Measurements from ENCODE around the gene RXFP4. TPM values are rescaled to one million over a fixed set of nuclear protein-coding genes. Genes with fewer than 3 reads are reported as not detected.

RXFP4 gene
- total RNA-seq, 1 donor from 2014 or later: not detected

- no peak for DNase-seq (ENCODE audit: low spot score)
- H3K9me3 Mint-ChIP-seq (ENCODE audit: low read depth): no peaks in the 10 kb centered on the region
- H3K27ac Mint-ChIP-seq (ENCODE audit: unreplicated experiment): peak overlapping the region; percentile 49
- TF ChIP-seq CTCF (IDR thresholded peaks at IDR 0.05): no peak
- peaks cover 60% of the 10 kb centered on the region for H3K4me1 Mint-ChIP-seq (ENCODE audit: low read depth)
- H3K36me3 Mint-ChIP-seq (ENCODE audit: low read depth): peaks cover 40% of the 10 kb centered on the region
- no peaks in the 10 kb centered on the region for H3K27me3 Mint-ChIP-seq (ENCODE audit: low read depth)
- no peak overlapping the region for H3K4me3 Mint-ChIP-seq (ENCODE audit: unreplicated experiment)
Measured at GRCh38 chr1:155968051-155968400, 26.6 kb downstream of the RXFP4 start.

- H3K36me3 Mint-ChIP-seq (ENCODE audit: low read depth): peaks cover 43% of the 10 kb centered on the region
Measured at GRCh38 chr1:155968670-155969069, 27.2 kb downstream of the RXFP4 start.

GRCh38 chr1:155969377-155969791, 27.9 kb downstream of the RXFP4 start:
- TF ChIP-seq CTCF (IDR thresholded peaks at IDR 0.05): no peak
- DNase-seq (ENCODE audit: low spot score): no peak
- no peaks in the 10 kb centered on the region for H3K9me3 Mint-ChIP-seq (ENCODE audit: low read depth)
- H3K27me3 Mint-ChIP-seq (ENCODE audit: low read depth): no peaks in the 10 kb centered on the region
- H3K4me1 Mint-ChIP-seq (ENCODE audit: low read depth): peaks cover 69% of the 10 kb centered on the region
- no peak overlapping the region for H3K4me3 Mint-ChIP-seq (ENCODE audit: unreplicated experiment)
- H3K27ac Mint-ChIP-seq (ENCODE audit: unreplicated experiment): peak overlapping the region; percentile 76
- H3K36me3 Mint-ChIP-seq (ENCODE audit: low read depth): peaks cover 39% of the 10 kb centered on the region

More at GRCh38 chr1:155968670-155969069, 27.2 kb downstream of the RXFP4 start:
- no peak for DNase-seq (ENCODE audit: low spot score)
- no peak for TF ChIP-seq CTCF (IDR thresholded peaks at IDR 0.05)
- no peaks in the 10 kb centered on the region for H3K9me3 Mint-ChIP-seq (ENCODE audit: low read depth)
- peaks cover 66% of the 10 kb centered on the region for H3K4me1 Mint-ChIP-seq (ENCODE audit: low read depth)
- peak overlapping the region; percentile 76 for H3K27ac Mint-ChIP-seq (ENCODE audit: unreplicated experiment)
- peak overlapping the region; percentile 44 for H3K4me3 Mint-ChIP-seq (ENCODE audit: unreplicated experiment)
- no peaks in the 10 kb centered on the region for H3K27me3 Mint-ChIP-seq (ENCODE audit: low read depth)

- no peaks in the 10 kb centered on the region for H3K27me3 Mint-ChIP-seq (ENCODE audit: low read depth)
- peak overlapping the region; percentile 76 for H3K27ac Mint-ChIP-seq (ENCODE audit: unreplicated experiment)
- H3K36me3 Mint-ChIP-seq (ENCODE audit: low read depth): peaks cover 35% of the 10 kb centered on the region
- no peaks in the 10 kb centered on the region for H3K9me3 Mint-ChIP-seq (ENCODE audit: low read depth)
- peak overlapping the region; percentile 37 for H3K4me3 Mint-ChIP-seq (ENCODE audit: unreplicated experiment)
- peaks cover 82% of the 10 kb centered on the region for H3K4me1 Mint-ChIP-seq (ENCODE audit: low read depth)
- no peak for TF ChIP-seq CTCF (IDR thresholded peaks at IDR 0.05)
- DNase-seq (ENCODE audit: low spot score): no peak
Measured at GRCh38 chr1:155970531-155971167, 29.2 kb downstream of the RXFP4 start.

- Mint-ChIP-seq H3K9me3 (ENCODE audit: low read depth) (no peaks in the 10 kb centered on the region), H3K36me3 (ENCODE audit: low read depth) (peaks cover 27% of the 10 kb centered on the region), H3K4me1 (ENCODE audit: low read depth) (peaks cover 97% of the 10 kb centered on the region), H3K27me3 (ENCODE audit: low read depth) (no peaks in the 10 kb centered on the region), H3K4me3 (ENCODE audit: unreplicated experiment) (no peak overlapping the region), H3K27ac (ENCODE audit: unreplicated experiment) (peak overlapping the region; percentile 50)
- TF ChIP-seq CTCF (IDR thresholded peaks at IDR 0.05): no peak
- DNase-seq (ENCODE audit: low spot score): no peak
Measured at GRCh38 chr1:155971910-155972809, 30.7 kb downstream of the RXFP4 start.
